Stimulated activated CD8-positive, alpha-beta memory T cell treated with anti-CD3 and anti-CD28 coated beads, Interleukin-4, amount 100 ng/mL, for 48 hours (primary cell): Measurements from ENCODE around the gene VPS33B.
"Not testable (repeated sequence)": the region's sequence is repeated elsewhere in the genome, so short reads cannot be mapped to it uniquely, and the experiment has no call there.

ENCODE experiments used
- DNase-seq: peaks from one replicate; pipeline ENCODE4 v3.0.0-alpha.2; 2020

VPS33B gene

DNA sequence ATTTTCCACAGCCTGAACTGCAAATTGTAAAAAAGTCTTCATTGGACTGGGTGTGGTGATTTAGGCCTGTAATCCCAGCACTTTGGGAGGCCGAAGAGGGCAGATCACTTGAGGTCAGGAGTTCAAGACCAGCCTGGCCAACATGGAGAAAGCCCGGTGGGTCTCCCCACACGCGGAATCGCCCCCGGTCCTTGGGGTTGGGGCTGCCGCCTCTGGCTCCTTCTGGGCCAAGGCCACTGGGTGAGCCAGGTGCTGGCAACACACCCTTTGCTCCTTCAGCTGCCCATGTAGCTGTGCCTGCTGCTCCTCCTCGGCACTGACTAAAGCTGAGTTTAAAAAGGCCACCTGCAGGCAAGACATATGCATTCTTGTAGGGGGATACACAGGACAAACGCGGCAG is 9.4 kb upstream of the VPS33B start:
- no peak for DNase-seq

DNA sequence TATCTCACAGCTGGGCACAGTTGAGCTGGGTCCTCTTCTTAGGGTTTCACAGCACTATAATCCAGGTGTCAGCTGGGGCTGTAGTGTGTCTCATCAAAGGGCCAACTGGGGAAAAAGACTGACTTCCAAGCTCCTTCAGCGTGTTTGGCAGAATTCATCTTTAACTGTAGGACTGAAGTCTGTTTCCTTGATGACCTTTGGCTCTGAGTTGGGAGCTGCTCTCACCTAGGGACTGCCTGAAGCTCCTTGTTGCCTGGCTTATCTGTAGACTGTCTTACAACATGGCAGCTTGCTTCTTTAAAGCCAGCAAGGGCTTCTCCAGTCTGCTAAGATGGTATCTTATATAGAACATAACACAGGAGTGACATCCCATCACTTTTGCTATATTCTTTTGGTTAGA is 5.3 kb upstream of the VPS33B start:
- DNase-seq = no peak

GRCh38 chr15:91023720-91024119 is 1.3 kb upstream of the VPS33B start:
- no peak for DNase-seq

GRCh38 chr15:91022832-91023129 is 387 bp upstream of the VPS33B start:
- DNase-seq = no peak

DNA sequence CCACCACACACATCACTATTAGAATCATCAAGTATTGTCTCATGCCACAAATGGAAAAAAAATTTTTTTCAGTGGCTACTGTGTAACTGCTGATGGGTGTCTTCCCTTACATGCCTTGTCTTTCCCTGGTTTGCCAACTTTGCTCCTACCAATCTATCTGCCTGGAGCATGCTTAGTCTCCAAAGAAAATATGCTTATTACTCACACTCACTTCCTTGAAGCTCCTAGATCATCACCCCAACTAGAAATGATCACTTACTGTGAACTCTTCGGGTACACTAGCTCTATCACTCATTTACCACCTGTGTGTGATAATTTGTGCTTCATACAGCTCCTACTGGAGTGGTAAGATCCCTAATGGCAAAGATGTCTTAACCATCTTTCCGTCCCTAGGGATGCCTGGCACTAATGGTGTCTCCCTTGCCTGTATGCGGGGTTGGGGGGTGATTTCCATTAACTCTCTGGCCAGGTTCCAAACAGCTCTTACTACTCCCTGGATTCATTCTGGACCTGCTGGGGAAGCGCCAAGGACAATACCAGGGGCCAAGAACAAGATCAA is 799 bp downstream of the VPS33B start:
- no peak for DNase-seq

GRCh38 chr15:91018158-91018557 is 4.2 kb downstream of the VPS33B start:
- no peak for DNase-seq

DNA sequence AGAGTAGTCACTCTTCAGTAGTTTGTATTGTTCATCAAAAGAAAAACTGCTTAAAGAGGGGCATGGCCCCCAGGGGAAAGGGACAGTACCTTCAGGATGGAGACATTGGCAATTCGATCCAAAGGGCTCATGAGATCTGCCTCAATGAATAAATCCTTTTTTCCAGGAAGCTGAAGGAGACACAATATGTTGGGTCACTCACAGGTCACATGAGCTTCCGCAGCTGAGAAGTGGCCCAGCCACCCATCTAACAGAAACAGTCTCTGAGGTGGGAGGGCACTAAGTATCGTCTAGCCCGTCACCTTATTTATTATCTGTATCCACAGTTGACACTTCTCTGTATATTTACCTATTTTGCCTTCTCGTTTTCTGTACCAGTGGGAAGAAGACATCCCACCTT is 4.7 kb downstream of the VPS33B start:
- no peak for DNase-seq

GRCh38 chr15:91013701-91014100 is 8.7 kb downstream of the VPS33B start:
- DNase-seq = not testable (repeated sequence)

- no peak for DNase-seq
Measured at GRCh38 chr15:91007266-91007665, 15.1 kb downstream of the VPS33B start.

DNA sequence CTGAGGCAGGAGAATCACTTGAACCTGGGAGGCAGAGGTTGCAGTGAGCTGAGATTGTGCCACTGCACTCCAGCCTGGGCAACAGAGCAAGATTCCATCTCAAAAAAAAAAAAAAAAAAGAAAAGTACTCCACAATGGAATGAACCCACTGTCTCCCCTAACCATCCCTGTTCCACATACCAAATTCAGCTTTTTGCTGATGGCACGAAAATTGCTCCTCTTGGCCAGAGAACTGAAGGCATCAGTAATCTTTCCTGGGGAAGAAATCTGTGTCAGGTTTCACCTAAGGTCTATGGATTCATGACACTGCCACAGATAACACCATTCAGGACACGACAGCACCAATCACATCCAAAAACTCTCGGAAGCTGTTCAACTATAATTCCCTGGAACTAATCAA is 21.2 kb downstream of the VPS33B start:
- no peak for DNase-seq

DNA sequence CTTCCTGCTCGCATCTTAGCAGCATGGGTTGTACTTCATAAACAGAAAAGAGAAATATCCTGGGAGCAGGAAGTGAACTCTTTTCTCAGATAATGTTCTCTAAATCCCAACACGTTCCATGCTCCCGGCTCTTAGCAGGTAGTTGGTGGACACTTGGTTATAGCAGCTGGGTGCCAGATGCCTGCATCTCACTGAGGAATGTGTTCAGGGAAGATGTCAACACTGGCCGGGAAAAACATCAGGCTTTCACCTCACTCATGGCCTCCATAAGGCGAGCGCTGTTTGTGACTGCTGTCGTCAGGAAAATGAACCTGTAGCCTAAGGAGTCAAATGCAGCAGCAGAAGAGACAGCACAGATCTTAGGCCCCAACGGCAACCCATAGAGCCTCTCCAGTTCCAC is 23.7 kb downstream of the VPS33B start:
- no peak for DNase-seq

DNA sequence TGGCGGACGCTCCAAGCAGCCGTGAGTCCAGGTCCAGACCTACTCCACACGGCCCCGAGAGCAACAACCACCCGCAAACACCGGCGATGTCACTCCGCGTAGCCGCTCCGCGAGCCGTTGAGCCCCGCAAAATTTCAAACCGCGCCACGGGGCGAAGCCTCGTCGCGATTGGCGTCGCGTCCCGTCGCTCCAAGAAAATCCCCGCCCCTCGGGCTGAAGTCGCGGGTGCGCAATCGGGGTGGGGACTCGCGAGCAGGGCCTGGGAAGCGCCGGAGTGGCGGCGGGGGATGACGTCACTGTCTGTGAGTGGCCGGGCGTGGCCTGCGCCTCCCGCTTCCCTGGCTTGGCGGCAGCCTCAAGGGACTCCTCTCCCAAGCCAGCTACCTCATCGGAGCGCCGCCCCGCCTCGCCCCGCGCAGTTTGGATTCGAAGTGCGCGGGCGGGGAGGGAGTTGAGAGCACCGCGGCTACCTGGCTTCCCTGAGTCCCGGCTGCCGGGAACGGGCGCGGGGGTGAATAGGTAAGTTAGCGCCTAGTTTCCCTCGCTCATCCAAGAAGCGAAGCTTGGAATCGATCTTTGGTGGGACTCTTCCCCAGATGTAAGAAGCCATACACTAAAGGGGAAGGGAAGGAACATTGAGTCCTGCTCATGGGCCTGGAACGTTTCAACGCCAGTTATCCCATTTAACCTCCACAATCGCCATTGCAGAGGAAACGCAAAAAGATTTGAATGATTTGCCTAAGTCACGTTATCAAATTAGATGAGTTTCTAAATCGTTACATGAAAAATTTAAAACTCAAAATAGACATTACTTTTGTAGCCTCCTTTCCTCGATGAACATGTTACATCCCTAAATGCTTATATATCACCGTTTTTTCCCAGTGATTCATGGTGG is 27.7 kb downstream of the VPS33B start, which contains the start of gene PRC1:
Gene PRC1 (minus strand): TSS at position 119 of the 895 bp plus-strand sequence. CDS start 118 bp downstream, at position 1.
- peak; percentile 99 for DNase-seq

DNA sequence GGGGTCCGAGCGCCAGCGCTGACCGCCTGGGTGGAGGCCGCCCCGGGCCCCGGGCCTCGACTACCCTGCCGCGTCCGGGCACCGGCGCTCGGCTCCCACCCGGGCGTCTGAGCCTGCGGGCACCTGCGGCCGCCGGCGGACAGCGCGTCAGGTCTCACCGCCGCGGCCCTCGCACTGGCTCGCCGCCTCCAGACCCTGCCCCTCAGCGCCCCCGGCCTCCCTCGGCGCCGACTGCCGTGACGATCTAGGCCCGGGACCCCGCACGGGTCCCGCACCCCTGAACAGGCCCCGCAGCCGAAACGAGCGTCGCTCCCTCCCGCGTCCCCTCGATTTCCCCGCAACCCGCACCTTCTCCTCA is 28.4 kb downstream of the VPS33B start:
- DNase-seq = peak; percentile 27

DNA sequence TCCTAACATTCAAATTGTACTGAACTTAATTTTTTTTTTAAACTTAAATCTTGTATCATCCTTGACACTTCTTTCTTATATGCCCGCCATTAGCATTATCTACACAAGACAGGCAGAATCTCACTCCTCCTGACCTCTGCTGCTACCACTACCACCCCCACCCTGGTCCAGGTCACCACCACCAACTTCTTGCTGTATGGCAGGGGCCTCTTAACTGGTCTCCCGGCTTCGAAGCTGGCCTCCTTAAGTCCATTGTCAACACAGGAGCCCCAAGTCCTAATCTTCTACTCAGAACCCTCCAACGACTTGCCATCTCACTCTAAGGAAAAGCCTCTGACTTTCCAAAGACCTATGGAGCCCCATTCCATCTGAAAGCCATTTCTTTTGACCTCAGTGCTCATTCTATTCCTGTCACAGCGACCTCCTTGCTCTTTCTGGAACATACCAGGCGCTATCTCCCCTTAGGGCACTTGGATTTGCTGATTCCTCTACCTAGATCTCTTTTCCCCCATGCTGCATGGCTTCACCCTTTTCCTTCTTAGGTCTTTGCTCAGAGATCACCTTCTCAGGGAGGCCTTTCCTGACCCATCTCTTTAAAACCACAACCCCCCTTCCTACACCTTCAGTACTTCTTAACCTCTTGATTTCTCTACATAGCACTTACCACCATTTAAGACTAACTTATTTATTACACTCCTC is 30.7 kb downstream of the VPS33B start:
- DNase-seq = no peak

GRCh38 chr15:90990446-90990845 is 31.9 kb downstream of the VPS33B start:
- DNase-seq = no peak

DNA sequence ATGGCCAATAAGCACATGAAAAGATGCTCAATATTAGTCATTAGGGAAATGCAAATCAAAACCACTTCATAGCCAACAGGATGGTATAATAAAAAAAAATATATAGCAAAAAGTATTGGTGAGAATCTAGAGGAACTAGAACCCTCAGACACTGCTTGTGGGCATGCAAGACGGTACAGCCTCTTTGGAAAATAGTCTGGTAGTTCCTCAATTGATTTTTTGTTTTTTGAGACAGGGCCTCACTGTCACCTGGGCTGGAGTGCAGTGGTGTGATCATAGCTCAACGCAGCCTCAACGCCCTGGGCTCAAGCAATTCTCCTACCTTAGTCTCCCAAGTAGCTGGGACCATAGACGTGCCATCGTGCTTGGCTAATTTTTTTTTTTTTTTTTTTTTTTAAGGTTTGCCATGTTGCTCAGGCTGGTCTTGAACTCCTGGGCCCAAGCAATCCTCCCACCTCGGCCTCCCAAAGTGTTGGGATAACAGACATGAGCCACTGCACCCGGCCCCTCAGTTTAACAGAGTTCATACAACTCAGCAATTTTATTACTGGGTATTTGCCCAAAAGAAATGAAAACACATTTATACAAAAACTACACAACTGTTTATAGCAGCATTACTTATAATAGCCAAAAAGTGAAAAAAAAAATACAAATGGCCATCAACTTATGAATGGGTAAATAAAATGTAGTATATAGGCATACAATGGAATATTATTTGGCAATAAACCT is 33.2 kb downstream of the VPS33B start:
- no peak for DNase-seq

- no peak for DNase-seq
Measured at GRCh38 chr15:90988296-90988695, 34.1 kb downstream of the VPS33B start.

GRCh38 chr15:90987561-90988141 is 34.7 kb downstream of the VPS33B start:
- DNase-seq = no peak

DNA sequence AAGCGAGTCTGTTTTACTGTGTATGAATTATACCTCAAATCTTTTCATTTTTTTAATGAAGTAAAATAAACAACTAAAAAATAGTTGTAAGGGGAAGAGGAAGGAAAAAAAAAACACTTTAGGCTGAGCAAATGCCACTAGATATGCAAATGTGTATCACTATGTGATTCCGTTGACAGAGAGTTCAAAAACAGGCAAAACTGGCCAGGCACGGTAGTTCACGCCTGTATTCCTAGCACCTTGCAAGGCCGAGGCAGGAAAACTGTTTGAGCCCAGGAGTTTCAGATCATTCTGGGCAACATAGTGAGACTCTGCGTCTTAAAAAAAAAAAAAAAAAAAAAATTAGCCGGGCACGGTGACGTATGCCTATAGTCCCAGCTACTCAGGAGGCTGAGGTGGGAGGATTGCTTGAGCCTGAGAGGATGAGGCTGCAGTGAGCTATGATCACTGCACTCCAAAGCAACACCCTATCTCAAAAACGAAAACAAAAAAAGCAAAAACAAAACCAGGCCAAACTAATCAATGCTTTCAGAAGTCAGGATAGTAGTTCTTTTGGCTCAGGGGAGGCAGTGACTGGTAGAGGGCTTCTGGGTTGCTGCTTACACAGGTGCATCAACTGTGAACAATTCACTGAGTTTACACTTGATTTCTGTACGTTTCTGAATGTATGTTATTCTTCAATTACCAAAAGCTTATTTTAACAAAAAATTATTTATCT is 35.4 kb downstream of the VPS33B start:
- DNase-seq = no peak

DNA sequence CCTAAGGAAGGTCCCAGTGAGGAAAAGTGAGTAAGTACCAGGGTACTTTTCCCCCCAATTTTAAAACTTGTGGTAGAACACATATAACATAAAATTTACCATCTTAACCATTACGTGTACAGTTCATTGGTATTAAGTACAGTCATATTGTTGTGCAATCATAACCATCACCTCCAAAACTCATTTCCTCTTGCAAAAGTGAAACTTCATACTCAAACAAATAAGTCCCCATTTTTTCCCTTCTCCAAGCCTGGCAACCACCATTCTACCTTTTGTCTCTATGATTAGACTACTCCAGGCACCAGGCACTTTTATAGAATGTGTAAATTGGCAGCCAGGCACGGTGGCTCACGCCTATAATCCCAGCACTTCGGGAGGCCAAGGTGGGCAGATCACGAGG is 40.3 kb downstream of the VPS33B start:
- DNase-seq = no peak

- DNase-seq = no peak
Measured at GRCh38 chr15:90981681-90982080, 40.7 kb downstream of the VPS33B start.

- no peak for DNase-seq
Measured at GRCh38 chr15:90979582-90979981, 42.8 kb downstream of the VPS33B start.
